ENCODE results near the gene DDX24.

- TF ChIP-seq CTCF (conservative IDR thresholded peaks at IDR 0.05 in 1 of 2, IDR thresholded peaks at IDR 0.05 in 1 of 2; ENCODE audit: low read depth in 1 of 2, low read length in 2 of 2) (peak; percentile 34 to 51), EZH2 (IDR thresholded peaks at IDR 0.05; ENCODE audit: low read length, missing control alignments) (no peak)
These were observed 29.9 kb downstream of the DDX24 start for GRCh38 chr14:94051115-94051514.

All from fibroblast of lung (primary cell).